HEK293T (cell line): Measurements from ENCODE around the gene LCLAT1.

Source experiments
- ARNT ChIP-seq: fragments of 450-650 bp; IDR thresholded peaks from 2 replicates; pipeline ENCODE4 v1.6.1; 2017; ENCODE audit warnings: mild to moderate bottlenecking
- BHLHE40 ChIP-seq: fragments of 450-650 bp; IDR thresholded peaks from 2 replicates; pipeline ENCODE4 v1.6.1; 2016; ENCODE audit warnings: mild to moderate bottlenecking, moderate library complexity, borderline replicate concordance
- CTBP1 ChIP-seq: fragments of 450-650 bp; IDR thresholded peaks from 2 replicates; pipeline ENCODE4 v1.6.1; 2016; ENCODE audit warnings: borderline replicate concordance
- ELF4 ChIP-seq: fragments of 450-650 bp; IDR thresholded peaks from 2 replicates; pipeline ENCODE4 v1.6.1; 2017; ENCODE audit warnings: antibody characterized with exemption
- FOXA1 ChIP-seq: fragments of 450-650 bp; IDR thresholded peaks from 2 replicates; pipeline ENCODE4 v1.6.1; 2016; ENCODE audit warnings: mild to moderate bottlenecking
- FOXK2 ChIP-seq: fragments of 450-650 bp; IDR thresholded peaks from 2 replicates; pipeline ENCODE4 v1.6.1; 2016; ENCODE audit warnings: mild to moderate bottlenecking
- FOXM1 ChIP-seq: fragments of 450-650 bp; IDR thresholded peaks from 2 replicates; pipeline ENCODE4 v1.6.1; 2017; ENCODE audit warnings: mild to moderate bottlenecking, borderline replicate concordance
- HDGF ChIP-seq: fragments of 450-650 bp; IDR thresholded peaks from 2 replicates; pipeline ENCODE4 v1.6.1; 2017; ENCODE audit warnings: antibody characterized with exemption, borderline replicate concordance
- LEF1 ChIP-seq: fragments of 450-650 bp; IDR thresholded peaks from 2 replicates; pipeline ENCODE4 v1.6.1; 2017; ENCODE audit warnings: mild to moderate bottlenecking, borderline replicate concordance
- NFRKB ChIP-seq: fragments of 450-650 bp; IDR thresholded peaks from 2 replicates; pipeline ENCODE4 v1.6.1; 2016; ENCODE audit warnings: mild to moderate bottlenecking, moderate library complexity
- SP1 ChIP-seq: fragments of 450-650 bp; IDR thresholded peaks from 2 replicates; pipeline ENCODE4 v1.6.1; 2017
- TARDBP ChIP-seq: fragments of 450-650 bp; IDR thresholded peaks from 2 replicates; pipeline ENCODE4 v1.6.1; 2016
- ZNF384 ChIP-seq: fragments of 450-650 bp; IDR thresholded peaks from 2 replicates; pipeline ENCODE4 v1.6.1; 2016
- TF ChIP-seq, protein P1 (sequence below): fragments of 450-650 bp; IDR thresholded peaks from 2 replicates; pipeline ENCODE4 v1.6.1; 2016

DNA sequence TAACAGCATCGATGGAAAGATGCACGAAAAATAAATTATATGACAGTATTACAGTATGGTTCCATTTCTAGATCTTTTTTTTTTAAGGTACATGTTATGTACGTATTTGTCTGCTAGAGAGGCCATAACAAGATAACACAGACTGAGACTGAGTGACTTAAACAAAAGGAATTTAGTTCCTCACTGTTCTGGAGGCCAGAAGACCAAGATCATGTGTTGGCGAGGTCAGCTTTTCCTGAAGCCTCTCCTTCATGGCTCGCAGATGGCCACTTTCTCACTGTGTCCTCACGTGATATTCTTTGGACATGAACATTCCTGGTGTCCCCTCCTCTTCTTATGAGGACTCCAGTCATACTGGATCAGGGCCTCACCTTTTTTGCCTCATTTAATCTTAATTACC is 182.8 kb downstream of the LCLAT1 start:
- no peak for TF ChIP-seq ZNF384
- no peak for TF ChIP-seq BHLHE40
- no peak for TF ChIP-seq NFRKB
- TF ChIP-seq ELF4: no peak
- no peak for TF ChIP-seq SP1
- TF ChIP-seq FOXM1: no peak
- no peak for TF ChIP-seq HDGF
- no peak for TF ChIP-seq FOXK2
- no peak for TF ChIP-seq FOXA1
- no peak for TF ChIP-seq TARDBP
- no peak for TF ChIP-seq ARNT
- no peak for TF ChIP-seq LEF1
- TF ChIP-seq, protein P1, sequence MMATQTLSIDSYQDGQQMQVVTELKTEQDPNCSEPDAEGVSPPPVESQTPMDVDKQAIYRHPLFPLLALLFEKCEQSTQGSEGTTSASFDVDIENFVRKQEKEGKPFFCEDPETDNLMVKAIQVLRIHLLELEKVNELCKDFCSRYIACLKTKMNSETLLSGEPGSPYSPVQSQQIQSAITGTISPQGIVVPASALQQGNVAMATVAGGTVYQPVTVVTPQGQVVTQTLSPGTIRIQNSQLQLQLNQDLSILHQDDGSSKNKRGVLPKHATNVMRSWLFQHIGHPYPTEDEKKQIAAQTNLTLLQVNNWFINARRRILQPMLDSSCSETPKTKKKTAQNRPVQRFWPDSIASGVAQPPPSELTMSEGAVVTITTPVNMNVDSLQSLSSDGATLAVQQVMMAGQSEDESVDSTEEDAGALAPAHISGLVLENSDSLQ: no peak
- no peak for TF ChIP-seq CTBP1
